Right lobe of liver (tissue), 4 donors: ENCODE results near the gene ANXA4.

ENCODE experiments used
- POLR2A ChIP-seq: fragments of 450-650 bp; IDR thresholded peaks from one replicate; pipeline ENCODE4 v1.6.1; 2017; ENCODE audit warnings: antibody characterized with exemption, mild to moderate bottlenecking
- TF ChIP-seq, protein P1 (sequence below), 4 donors: fragments of 200-600 bp in 3 of 4; fragments of 450-650 bp in 1 of 4; IDR thresholded peaks; one replicate each; pipeline versions ENCODE4 v1.5.1 to v1.8.0; 2016 to 2022; ENCODE audit warnings: antibody characterized with exemption in 4 of 4, mild to moderate bottlenecking in 2 of 4
- donor health status: DM: no; HTN: no; CAD: no.
- donor health status: DM: no; HTN: no; CAD: no.
- donor health status: DM: no; HTN: yes; CAD: no.

- TF ChIP-seq, protein P1, sequence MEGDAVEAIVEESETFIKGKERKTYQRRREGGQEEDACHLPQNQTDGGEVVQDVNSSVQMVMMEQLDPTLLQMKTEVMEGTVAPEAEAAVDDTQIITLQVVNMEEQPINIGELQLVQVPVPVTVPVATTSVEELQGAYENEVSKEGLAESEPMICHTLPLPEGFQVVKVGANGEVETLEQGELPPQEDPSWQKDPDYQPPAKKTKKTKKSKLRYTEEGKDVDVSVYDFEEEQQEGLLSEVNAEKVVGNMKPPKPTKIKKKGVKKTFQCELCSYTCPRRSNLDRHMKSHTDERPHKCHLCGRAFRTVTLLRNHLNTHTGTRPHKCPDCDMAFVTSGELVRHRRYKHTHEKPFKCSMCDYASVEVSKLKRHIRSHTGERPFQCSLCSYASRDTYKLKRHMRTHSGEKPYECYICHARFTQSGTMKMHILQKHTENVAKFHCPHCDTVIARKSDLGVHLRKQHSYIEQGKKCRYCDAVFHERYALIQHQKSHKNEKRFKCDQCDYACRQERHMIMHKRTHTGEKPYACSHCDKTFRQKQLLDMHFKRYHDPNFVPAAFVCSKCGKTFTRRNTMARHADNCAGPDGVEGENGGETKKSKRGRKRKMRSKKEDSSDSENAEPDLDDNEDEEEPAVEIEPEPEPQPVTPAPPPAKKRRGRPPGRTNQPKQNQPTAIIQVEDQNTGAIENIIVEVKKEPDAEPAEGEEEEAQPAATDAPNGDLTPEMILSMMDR (IDR thresholded peaks at IDR 0.05) = no peak
- TF ChIP-seq POLR2A = no peak
Measured at GRCh38 chr2:69740502-69740951, 1.4 kb upstream of the ANXA4 start.
